Testis (tissue), 2 donors: ENCODE data around the gene SLC6A17.

Source experiments
- POLR2A ChIP-seq: fragments of 450-650 bp; IDR thresholded peaks from one replicate; pipeline ENCODE4 v1.6.1; 2017; ENCODE audit warnings: antibody characterized with exemption, mild to moderate bottlenecking, moderate library complexity
- TF ChIP-seq, protein P1 (sequence below), 3 experiments: fragments of 450-650 bp in 2 of 3; fragments of 200-600 bp in 1 of 3; sonication (generic) in 1 of 3; IDR thresholded peaks; one replicate each; pipeline ENCODE4 v1.5.1; 2016 to 2019; ENCODE audit warnings: antibody characterized with exemption in 3 of 3, mild to moderate bottlenecking in 2 of 3, moderate library complexity in 1 of 3

DNA sequence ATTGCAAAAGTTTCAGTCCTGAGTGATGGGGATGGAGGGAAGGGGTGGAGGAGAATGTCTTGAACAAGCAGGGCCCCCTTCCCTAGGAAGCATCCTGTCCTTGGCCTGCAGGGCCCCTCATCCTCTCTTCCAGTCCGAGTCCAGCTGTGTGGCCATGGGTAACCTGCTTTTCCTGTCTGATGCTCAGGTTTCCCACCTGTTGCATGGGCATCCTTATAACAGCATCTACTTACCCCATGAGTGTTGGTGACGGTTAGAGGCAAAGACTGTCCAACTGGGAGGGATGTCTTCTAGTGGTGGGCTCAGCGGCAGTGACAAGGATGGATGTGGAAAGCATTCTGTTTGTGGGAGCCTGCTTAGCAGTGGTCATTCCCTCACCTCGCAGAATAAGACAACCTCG lies 36.1 kb upstream of the SLC6A17 start:
- TF ChIP-seq, protein P1, sequence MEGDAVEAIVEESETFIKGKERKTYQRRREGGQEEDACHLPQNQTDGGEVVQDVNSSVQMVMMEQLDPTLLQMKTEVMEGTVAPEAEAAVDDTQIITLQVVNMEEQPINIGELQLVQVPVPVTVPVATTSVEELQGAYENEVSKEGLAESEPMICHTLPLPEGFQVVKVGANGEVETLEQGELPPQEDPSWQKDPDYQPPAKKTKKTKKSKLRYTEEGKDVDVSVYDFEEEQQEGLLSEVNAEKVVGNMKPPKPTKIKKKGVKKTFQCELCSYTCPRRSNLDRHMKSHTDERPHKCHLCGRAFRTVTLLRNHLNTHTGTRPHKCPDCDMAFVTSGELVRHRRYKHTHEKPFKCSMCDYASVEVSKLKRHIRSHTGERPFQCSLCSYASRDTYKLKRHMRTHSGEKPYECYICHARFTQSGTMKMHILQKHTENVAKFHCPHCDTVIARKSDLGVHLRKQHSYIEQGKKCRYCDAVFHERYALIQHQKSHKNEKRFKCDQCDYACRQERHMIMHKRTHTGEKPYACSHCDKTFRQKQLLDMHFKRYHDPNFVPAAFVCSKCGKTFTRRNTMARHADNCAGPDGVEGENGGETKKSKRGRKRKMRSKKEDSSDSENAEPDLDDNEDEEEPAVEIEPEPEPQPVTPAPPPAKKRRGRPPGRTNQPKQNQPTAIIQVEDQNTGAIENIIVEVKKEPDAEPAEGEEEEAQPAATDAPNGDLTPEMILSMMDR (IDR thresholded peaks at IDR 0.05) = no peak
- no peak for TF ChIP-seq POLR2A
